Neural progenitor cell (in vitro differentiated cells): ENCODE data around the gene TRIM34. TPM values are rescaled to one million over a fixed set of nuclear protein-coding genes. Genes with fewer than 3 reads are reported as not detected.

ENCODE experiments used
- DNase-seq: peaks from one replicate; pipeline ENCODE4 v3.0.0-alpha.2; 2016; ENCODE audit warnings: low spot score
- H2AFZ ChIP-seq: fragments of 200-600 bp; sonication (generic); replicated peaks from 2 replicates; pipeline ENCODE4 v1.6.1; 2016; ENCODE audit warnings: antibody characterized with exemption
- H3F3A ChIP-seq: fragments of 200-600 bp; sonication (generic); 2 replicates; pipeline ENCODE4 v1.6.1; 2016; ENCODE audit warnings: antibody characterized with exemption, low read depth
- H3K27ac ChIP-seq: fragments of 200-600 bp; sonication (generic); 2 replicates; pipeline ENCODE4 v1.5.1; 2016; ENCODE audit warnings: mild to moderate bottlenecking
- H3K27me3 ChIP-seq: fragments of 200-600 bp; sonication (generic); 2 replicates; pipeline ENCODE4 v1.6.1; 2016; ENCODE audit warnings: mild to moderate bottlenecking, moderate library complexity
- H3K36me3 ChIP-seq: fragments of 200-600 bp; sonication (generic); 2 replicates; pipeline ENCODE4 v1.5.1; 2016
- H3K4me1 ChIP-seq: fragments of 200-600 bp; sonication (generic); 2 replicates; pipeline ENCODE4 v1.6.1; 2016; ENCODE audit warnings: mixed run types
- H3K4me2 ChIP-seq: fragments of 200-600 bp; sonication (generic); 2 replicates; pipeline ENCODE4 v1.6.1; 2016
- H3K4me3 ChIP-seq: fragments of 200-600 bp; sonication (generic); 2 replicates; pipeline ENCODE4 v1.5.1; 2016
- H3K79me2 ChIP-seq: fragments of 200-600 bp; sonication (generic); 2 replicates; pipeline ENCODE4 v1.6.1; 2016; ENCODE audit warnings: low read depth
- H3K9ac ChIP-seq: fragments of 200-600 bp; sonication (generic); 2 replicates; pipeline ENCODE4 v1.6.1; 2016
- H3K9me3 ChIP-seq: fragments of 200-600 bp; sonication (generic); 2 replicates; pipeline ENCODE4 v1.5.1; 2016; ENCODE audit warnings: low read depth
- H4K20me1 ChIP-seq: fragments of 200-600 bp; sonication (generic); 2 replicates; pipeline ENCODE4 v1.6.1; 2016; ENCODE audit warnings: low read depth
- H3K27ac Mint-ChIP-seq: 3 replicates; pipeline ENCODE4 v1.8.0; 2021; ENCODE audit warnings: mixed read lengths
- H3K27me3 Mint-ChIP-seq: 2 replicates; pipeline ENCODE4 v1.8.0; 2022; ENCODE audit warnings: low read depth, mild to moderate bottlenecking, inconsistent platforms, moderate library complexity, mixed read lengths; ENCODE audit not compliant: insufficient read depth
- H3K36me3 Mint-ChIP-seq: 3 replicates; pipeline ENCODE4 v1.8.0; 2021; ENCODE audit warnings: mixed read lengths
- H3K4me1 Mint-ChIP-seq: 3 replicates; pipeline ENCODE4 v1.8.0; 2021; ENCODE audit warnings: mixed read lengths
- H3K4me3 Mint-ChIP-seq: 3 replicates; pipeline ENCODE4 v1.8.0; 2021; ENCODE audit warnings: mild to moderate bottlenecking, moderate library complexity, mixed read lengths
- H3K9me3 Mint-ChIP-seq: 3 replicates; pipeline ENCODE4 v1.8.0; 2020; ENCODE audit warnings: mixed read lengths
- CTCF ChIP-seq: fragments of 200-600 bp; sonication (generic); IDR thresholded peaks from 2 replicates; pipeline ENCODE4 v1.5.1; 2017; ENCODE audit warnings: antibody characterized with exemption, mild to moderate bottlenecking
- EZH2 ChIP-seq: fragments of 200-600 bp; sonication (generic); IDR thresholded peaks from 2 replicates; pipeline ENCODE4 v1.6.1; 2017; ENCODE audit warnings: antibody characterized with exemption, mild to moderate bottlenecking, moderate library complexity
- EZH2phosphoT487 ChIP-seq: fragments of 200-600 bp; sonication (generic); IDR thresholded peaks from 2 replicates; pipeline ENCODE4 v1.6.1; 2017; ENCODE audit warnings: antibody characterized with exemption
- total RNA-seq: library from RNA; depleted of rRNA; stranded (reverse); fragments of >200 nt; gene quantifications from 2 replicates; pipeline ENCODE4 v1.2.3, GENCODE V29; 2015; ENCODE audit warnings: low replicate concordance

TRIM34 gene
- total RNA-seq, 1 donor from 2014 or later = 4.5 TPM

DNA sequence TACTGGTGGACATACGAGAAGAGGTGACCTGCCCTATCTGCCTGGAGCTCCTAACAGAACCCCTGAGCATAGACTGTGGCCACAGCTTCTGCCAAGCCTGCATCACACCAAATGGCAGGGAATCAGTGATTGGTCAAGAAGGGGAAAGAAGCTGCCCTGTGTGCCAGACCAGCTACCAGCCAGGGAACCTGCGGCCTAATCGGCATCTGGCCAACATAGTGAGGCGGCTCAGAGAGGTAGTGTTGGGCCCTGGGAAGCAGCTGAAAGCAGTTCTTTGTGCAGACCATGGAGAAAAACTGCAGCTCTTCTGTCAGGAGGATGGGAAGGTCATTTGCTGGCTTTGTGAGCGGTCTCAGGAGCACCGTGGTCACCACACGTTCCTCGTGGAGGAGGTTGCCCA lies 21.5 kb upstream of the TRIM34 start:
- no peaks in the 10 kb centered on the region for H3K79me2 ChIP-seq
- no peaks in the 10 kb centered on the region for H4K20me1 ChIP-seq
- H2AFZ ChIP-seq = no peak overlapping the region
- DNase-seq = no peak
- H3K9me3 ChIP-seq = no peaks in the 10 kb centered on the region
- H3K4me3 ChIP-seq = no peak overlapping the region
- H3K27me3 Mint-ChIP-seq = peaks cover 4% of the 10 kb centered on the region
- no peaks in the 10 kb centered on the region for H3K9me3 Mint-ChIP-seq
- H3K4me1 ChIP-seq = no peaks in the 10 kb centered on the region
- no peak overlapping the region for H3K4me2 ChIP-seq
- no peak for TF ChIP-seq EZH2phosphoT487
- TF ChIP-seq CTCF = no peak
- no peak for TF ChIP-seq EZH2
- H3K36me3 Mint-ChIP-seq = no peaks in the 10 kb centered on the region
- H3K4me1 Mint-ChIP-seq = no peaks in the 10 kb centered on the region
- H3K27me3 ChIP-seq = no peaks in the 10 kb centered on the region
- H3K9ac ChIP-seq = no peak overlapping the region
- no peaks in the 10 kb centered on the region for H3K36me3 ChIP-seq
- H3F3A ChIP-seq = peaks cover 8% of the 10 kb centered on the region
- no peak overlapping the region for H3K4me3 Mint-ChIP-seq
- H3K27ac ChIP-seq = no peak overlapping the region
- H3K27ac Mint-ChIP-seq = no peak overlapping the region

DNA sequence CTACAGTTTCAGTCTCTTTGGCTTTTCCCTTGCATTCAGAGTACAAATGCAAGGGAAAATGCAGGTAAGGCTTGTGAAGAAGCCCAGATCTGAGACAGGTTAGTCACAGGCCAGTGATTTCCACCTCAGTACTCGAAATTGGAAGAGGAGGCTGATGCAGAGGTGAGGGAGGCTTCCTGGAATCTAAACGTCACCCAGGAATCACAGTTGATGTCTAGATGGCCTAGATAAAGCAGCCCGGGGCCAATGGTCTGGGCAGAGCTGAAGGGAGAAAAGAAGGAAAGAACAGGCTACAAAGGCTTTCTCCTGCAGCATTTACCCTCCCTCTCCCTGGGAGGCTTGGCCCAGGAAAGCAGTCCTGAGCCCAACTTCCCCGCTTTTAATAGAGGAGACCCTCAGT lies 19.9 kb upstream of the TRIM34 start:
- Mint-ChIP-seq H3K27me3 (peaks cover 4% of the 10 kb centered on the region), H3K9me3 (no peaks in the 10 kb centered on the region), H3K4me3 (no peak overlapping the region), H3K4me1 (no peaks in the 10 kb centered on the region), H3K27ac (no peak overlapping the region), H3K36me3 (no peaks in the 10 kb centered on the region)
- Histone ChIP-seq H3K36me3 (no peaks in the 10 kb centered on the region), H3K4me1 (no peaks in the 10 kb centered on the region), H3K9me3 (no peaks in the 10 kb centered on the region), H3K27ac (no peak overlapping the region), H3K27me3 (no peaks in the 10 kb centered on the region), H3K79me2 (no peaks in the 10 kb centered on the region), H3K9ac (no peak overlapping the region), H2AFZ (no peak overlapping the region), H4K20me1 (no peaks in the 10 kb centered on the region), H3K4me2 (no peak overlapping the region), H3K4me3 (no peak overlapping the region), H3F3A (peaks cover 8% of the 10 kb centered on the region)
- TF ChIP-seq EZH2phosphoT487 = no peak
- TF ChIP-seq EZH2 = no peak
- TF ChIP-seq CTCF = no peak
- no peak for DNase-seq

DNA sequence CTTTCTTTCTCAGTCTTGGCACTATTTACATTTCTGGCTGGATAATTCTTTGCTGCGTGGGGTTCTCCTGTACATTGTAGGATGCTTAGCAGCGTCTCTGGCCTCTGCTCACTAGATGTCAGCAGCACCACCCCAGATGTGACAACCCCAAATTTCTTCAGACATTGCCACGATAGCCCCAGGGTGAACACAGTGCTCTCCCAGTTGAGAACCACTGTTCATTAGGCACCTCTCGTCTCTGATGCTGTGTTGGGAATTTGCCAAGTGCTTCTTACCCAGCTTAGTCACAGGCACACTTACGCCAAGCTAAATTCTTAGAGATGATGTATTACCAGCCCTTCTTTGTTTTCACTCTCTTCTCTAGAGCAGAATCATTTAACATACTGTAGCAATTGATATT lies 19.0 kb upstream of the TRIM34 start:
- Histone ChIP-seq H3K79me2 (no peaks in the 10 kb centered on the region), H3K4me2 (no peak overlapping the region), H3K36me3 (no peaks in the 10 kb centered on the region), H3K4me1 (no peaks in the 10 kb centered on the region), H3K27ac (no peak overlapping the region), H3K4me3 (no peak overlapping the region), H4K20me1 (no peaks in the 10 kb centered on the region), H3K9ac (no peak overlapping the region), H3F3A (peaks cover 3% of the 10 kb centered on the region), H3K27me3 (no peaks in the 10 kb centered on the region), H3K9me3 (no peaks in the 10 kb centered on the region), H2AFZ (no peak overlapping the region)
- H3K36me3 Mint-ChIP-seq = no peaks in the 10 kb centered on the region
- no peaks in the 10 kb centered on the region for H3K9me3 Mint-ChIP-seq
- no peak for TF ChIP-seq EZH2phosphoT487
- TF ChIP-seq EZH2 = no peak
- TF ChIP-seq CTCF = no peak
- no peaks in the 10 kb centered on the region for H3K4me1 Mint-ChIP-seq
- DNase-seq = no peak
- no peak overlapping the region for H3K27ac Mint-ChIP-seq
- peaks cover 4% of the 10 kb centered on the region for H3K27me3 Mint-ChIP-seq
- no peak overlapping the region for H3K4me3 Mint-ChIP-seq
